Measurements from ENCODE around the gene ZNF516.

ZNF516 gene

DNA sequence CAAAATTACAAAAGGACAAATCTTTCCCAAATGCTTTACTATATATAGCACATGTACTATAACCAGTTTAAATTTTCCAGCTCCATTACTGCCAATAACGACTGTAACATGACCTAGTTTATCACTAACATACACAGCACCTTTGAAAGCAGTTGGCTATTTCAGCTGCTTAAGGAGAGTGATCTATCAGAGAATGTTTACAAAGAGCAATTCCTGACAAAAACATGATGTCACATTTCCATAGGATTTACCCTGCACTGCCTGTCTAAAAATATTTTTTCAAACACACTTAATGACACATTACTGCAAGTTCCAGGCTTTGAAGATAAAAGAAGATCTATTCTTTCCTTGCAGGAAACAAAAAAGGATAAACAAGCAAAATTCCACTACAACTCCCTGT lies 40.6 kb downstream of the ZNF516 start:
- TF ChIP-seq TAF1 (IDR thresholded peaks at IDR 0.05; ENCODE audit: low read depth) (no peak), ZBTB7A (IDR thresholded peaks at IDR 0.05; ENCODE audit: low read depth) (no peak), TCF12 (IDR thresholded peaks at IDR 0.05; ENCODE audit: low read depth) (no peak), CEBPB (IDR thresholded peaks at IDR 0.05) (no peak)

DNA sequence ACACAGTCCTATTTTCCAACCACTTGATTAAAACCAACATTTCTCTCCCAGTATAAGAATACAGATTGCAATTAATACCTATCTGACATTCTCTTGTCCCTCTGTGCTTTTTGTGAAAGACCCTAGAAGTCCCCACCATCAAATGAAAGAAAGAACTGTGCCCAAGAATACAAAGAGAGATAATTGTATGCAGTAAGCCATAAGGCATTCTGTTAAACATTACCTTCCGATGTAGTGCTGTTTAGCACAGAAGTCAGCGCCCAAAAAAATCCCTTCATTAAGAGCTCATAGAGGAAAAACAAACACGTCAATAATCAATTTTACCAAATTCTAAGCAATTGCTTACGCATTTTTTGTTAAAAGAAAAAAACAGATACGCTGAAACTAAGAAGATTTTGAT lies 41.1 kb downstream of the ZNF516 start:
- TF ChIP-seq FOXM1 (IDR thresholded peaks at IDR 0.05; ENCODE audit: borderline replicate concordance, low read depth), result no peak
- TF ChIP-seq, protein P1, sequence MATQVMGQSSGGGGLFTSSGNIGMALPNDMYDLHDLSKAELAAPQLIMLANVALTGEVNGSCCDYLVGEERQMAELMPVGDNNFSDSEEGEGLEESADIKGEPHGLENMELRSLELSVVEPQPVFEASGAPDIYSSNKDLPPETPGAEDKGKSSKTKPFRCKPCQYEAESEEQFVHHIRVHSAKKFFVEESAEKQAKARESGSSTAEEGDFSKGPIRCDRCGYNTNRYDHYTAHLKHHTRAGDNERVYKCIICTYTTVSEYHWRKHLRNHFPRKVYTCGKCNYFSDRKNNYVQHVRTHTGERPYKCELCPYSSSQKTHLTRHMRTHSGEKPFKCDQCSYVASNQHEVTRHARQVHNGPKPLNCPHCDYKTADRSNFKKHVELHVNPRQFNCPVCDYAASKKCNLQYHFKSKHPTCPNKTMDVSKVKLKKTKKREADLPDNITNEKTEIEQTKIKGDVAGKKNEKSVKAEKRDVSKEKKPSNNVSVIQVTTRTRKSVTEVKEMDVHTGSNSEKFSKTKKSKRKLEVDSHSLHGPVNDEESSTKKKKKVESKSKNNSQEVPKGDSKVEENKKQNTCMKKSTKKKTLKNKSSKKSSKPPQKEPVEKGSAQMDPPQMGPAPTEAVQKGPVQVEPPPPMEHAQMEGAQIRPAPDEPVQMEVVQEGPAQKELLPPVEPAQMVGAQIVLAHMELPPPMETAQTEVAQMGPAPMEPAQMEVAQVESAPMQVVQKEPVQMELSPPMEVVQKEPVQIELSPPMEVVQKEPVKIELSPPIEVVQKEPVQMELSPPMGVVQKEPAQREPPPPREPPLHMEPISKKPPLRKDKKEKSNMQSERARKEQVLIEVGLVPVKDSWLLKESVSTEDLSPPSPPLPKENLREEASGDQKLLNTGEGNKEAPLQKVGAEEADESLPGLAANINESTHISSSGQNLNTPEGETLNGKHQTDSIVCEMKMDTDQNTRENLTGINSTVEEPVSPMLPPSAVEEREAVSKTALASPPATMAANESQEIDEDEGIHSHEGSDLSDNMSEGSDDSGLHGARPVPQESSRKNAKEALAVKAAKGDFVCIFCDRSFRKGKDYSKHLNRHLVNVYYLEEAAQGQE (IDR thresholded peaks at IDR 0.05; ENCODE audit: low read depth), result no peak
- no peak for TF ChIP-seq NFIC (IDR thresholded peaks at IDR 0.05)
- TF ChIP-seq RAD21 (IDR thresholded peaks at IDR 0.05; ENCODE audit: low read depth), result no peak
- no peak for TF ChIP-seq YY1 (IDR thresholded peaks at IDR 0.05; ENCODE audit: low read depth)
- no peak for TF ChIP-seq CREB1 (IDR thresholded peaks at IDR 0.05; ENCODE audit: low read depth)

DNA sequence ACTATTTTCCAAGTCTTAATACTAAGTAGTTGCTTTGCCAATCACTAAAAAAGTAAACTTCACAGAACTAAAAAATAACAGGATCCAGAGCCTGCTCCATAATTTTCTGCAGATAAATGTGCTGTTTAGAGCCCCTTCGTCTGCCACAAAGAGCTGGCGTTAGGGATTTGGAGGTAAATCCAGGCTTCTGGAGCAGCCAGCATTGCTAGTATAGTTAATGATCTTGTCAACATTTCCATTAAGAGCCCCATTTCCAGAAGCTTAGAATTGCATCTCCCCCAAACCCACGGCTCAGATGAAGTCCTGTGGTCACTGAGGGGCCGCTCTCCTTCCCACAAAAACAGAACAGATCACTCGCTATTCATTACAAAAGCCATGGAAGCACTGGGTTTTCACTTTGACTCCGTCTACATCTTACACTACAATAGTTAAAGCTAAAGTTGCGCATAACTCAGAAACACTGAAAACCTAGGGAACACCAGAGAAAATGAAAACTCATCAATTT lies 41.9 kb downstream of the ZNF516 start:
- no peak for TF ChIP-seq TAF1 (IDR thresholded peaks at IDR 0.05; ENCODE audit: low read depth)
- TF ChIP-seq EGR1 (IDR thresholded peaks at IDR 0.05), result no peak
- no peak for TF ChIP-seq FOXM1 (IDR thresholded peaks at IDR 0.05; ENCODE audit: borderline replicate concordance, low read depth)
- TF ChIP-seq, protein P1 (IDR thresholded peaks at IDR 0.05; ENCODE audit: low read depth), result no peak

DNA sequence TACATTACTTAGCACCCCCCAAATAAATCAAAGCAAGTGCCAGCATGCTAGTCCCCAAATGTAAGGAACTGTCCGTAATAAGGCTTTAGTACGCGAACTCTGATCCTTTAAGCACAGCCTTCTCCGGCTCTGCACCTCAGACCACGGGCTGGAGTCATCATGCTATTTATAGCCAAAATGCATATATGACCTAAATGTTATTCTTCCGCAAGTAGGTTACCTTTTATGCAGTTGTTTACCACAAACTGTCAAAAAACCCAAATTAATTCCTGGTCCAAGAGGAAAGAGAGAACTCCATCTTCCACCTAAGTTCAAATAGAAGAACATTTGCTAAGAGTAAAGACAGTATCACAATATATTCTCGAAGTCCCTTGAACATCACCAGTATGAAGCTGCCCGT lies 42.7 kb downstream of the ZNF516 start:
- TF ChIP-seq, protein P2, sequence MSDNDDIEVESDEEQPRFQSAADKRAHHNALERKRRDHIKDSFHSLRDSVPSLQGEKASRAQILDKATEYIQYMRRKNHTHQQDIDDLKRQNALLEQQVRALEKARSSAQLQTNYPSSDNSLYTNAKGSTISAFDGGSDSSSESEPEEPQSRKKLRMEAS (IDR thresholded peaks at IDR 0.05), result no peak
- no peak for TF ChIP-seq ZBTB7A (IDR thresholded peaks at IDR 0.05; ENCODE audit: low read depth)
- TF ChIP-seq RAD21 (IDR thresholded peaks at IDR 0.05; ENCODE audit: low read depth), result no peak
- no peak for TF ChIP-seq YY1 (IDR thresholded peaks at IDR 0.05; ENCODE audit: low read depth)
- TF ChIP-seq, protein P3, sequence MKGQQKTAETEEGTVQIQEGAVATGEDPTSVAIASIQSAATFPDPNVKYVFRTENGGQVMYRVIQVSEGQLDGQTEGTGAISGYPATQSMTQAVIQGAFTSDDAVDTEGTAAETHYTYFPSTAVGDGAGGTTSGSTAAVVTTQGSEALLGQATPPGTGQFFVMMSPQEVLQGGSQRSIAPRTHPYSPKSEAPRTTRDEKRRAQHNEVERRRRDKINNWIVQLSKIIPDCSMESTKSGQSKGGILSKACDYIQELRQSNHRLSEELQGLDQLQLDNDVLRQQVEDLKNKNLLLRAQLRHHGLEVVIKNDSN (IDR thresholded peaks at IDR 0.05), result no peak
- TF ChIP-seq CREB1 (IDR thresholded peaks at IDR 0.05; ENCODE audit: low read depth), result no peak
- TF ChIP-seq CEBPB (IDR thresholded peaks at IDR 0.05), result no peak
- TF ChIP-seq NFIC (IDR thresholded peaks at IDR 0.05), result no peak
- TF ChIP-seq FOXM1 (IDR thresholded peaks at IDR 0.05; ENCODE audit: borderline replicate concordance, low read depth), result no peak
- no peak for TF ChIP-seq EGR1 (IDR thresholded peaks at IDR 0.05)
- no peak for TF ChIP-seq TEAD4 (IDR thresholded peaks at IDR 0.05)
- TF ChIP-seq TCF12 (IDR thresholded peaks at IDR 0.05; ENCODE audit: low read depth), result no peak
- TF ChIP-seq, protein P1 (IDR thresholded peaks at IDR 0.05; ENCODE audit: low read depth), result no peak
- no peak for TF ChIP-seq TAF1 (IDR thresholded peaks at IDR 0.05; ENCODE audit: low read depth)
- no peak for TF ChIP-seq EP300 (IDR thresholded peaks at IDR 0.05; ENCODE audit: borderline replicate concordance)

DNA sequence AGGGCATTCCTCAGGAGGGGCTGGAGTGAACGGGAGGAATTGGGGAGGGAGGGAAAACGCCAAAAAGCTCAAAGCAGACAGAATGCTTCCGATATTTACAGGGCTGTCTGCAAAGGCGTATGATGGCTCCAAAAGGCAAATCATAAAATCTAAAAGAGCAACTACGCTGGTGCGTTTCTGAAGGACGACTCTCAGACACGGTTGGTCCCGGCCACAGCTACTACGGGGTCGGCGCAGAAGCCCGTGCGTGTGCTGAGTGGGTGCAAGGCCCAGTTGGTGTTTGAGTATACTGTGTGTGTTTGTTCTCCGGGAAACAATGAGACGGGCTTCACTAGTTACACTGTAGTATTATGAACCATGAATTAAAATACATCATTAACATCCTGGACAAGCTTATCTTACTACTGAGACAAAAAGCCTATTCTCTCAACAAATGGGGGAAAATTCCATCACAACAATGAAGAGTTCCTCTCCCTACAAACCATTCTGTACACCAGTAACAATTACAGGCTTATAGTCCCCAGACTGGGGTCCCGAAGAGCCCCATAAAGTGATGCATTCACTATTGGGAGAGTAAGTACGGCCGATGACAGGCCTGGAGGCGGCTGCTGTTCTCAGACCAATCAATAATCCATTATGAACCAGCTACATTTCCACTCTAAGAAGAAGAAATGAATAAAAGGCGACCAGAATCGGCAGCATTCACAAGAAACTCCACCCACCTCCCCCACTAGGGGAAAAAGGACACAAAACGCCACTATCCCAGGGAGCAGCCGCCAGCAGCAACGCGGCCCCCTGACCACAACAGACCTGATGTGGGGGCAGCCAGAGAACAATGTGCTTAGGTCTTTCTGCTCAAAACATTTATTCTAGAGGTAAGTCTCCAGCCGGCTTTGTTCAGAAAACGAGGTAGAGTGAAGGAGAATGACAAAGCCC lies 43.4 kb downstream of the ZNF516 start:
- TF ChIP-seq, protein P1 (IDR thresholded peaks at IDR 0.05; ENCODE audit: low read depth), result no peak
- TF ChIP-seq CREB1 (IDR thresholded peaks at IDR 0.05; ENCODE audit: low read depth) (no peak), TAF1 (IDR thresholded peaks at IDR 0.05; ENCODE audit: low read depth) (no peak), YY1 (IDR thresholded peaks at IDR 0.05; ENCODE audit: low read depth) (no peak), ZBTB7A (IDR thresholded peaks at IDR 0.05; ENCODE audit: low read depth) (no peak), FOXM1 (IDR thresholded peaks at IDR 0.05; ENCODE audit: borderline replicate concordance, low read depth) (no peak), RAD21 (IDR thresholded peaks at IDR 0.05; ENCODE audit: low read depth) (no peak), TEAD4 (IDR thresholded peaks at IDR 0.05) (no peak)
- TF ChIP-seq, protein P2 (IDR thresholded peaks at IDR 0.05), result no peak
